ENCODE measurements around the gene TMEM258.

Gene TMEM258

DNA sequence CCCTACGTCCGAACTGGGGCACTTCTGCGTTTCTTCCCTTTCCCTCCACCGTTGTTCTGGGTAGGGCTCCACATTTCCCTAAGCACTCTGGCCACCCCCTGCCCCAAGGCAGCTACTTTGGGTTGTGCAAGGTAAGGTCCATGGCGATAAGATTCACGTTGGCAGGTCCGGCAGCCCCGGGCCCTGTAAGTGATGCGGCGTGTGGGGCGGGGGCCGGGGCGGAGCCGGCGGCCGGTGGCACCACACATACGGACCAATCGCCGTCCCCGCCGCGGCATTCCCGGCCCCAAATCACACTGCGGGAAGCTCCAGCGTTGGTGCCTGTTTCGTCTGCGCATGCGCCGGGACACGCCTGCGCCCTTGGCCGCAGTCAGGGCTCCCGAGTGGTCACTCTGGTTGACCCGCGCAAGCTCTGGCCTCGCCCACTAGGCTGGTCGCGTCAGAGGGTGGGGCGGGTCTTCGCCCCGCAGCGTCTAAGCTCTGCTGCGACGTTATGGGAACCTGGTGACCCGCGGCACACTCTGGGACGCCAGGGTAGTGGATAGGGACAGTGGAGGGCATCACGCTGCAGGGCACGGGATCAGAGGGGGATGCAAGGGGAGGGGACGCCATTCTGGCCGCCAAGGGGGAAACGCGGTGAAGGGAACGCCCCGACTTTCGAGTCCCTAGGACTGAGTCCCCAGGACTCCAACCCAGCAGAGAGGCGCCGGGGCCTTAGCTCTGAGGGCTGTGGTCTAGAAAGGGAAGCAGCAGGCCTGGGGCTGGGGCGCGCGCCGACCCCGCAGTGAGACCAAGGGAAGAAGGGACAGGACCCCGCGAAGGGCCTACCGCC is 22.8 kb upstream of the TMEM258 start:
- H3K4me1 ChIP-seq (ENCODE audit: control insufficient read depth, insufficient read depth, low read length): no peaks in the 10 kb centered on the region
- TF ChIP-seq GLIS2 (tag by site-specific recombination; IDR thresholded peaks at IDR 0.05): no peak
- TF ChIP-seq, protein P1, sequence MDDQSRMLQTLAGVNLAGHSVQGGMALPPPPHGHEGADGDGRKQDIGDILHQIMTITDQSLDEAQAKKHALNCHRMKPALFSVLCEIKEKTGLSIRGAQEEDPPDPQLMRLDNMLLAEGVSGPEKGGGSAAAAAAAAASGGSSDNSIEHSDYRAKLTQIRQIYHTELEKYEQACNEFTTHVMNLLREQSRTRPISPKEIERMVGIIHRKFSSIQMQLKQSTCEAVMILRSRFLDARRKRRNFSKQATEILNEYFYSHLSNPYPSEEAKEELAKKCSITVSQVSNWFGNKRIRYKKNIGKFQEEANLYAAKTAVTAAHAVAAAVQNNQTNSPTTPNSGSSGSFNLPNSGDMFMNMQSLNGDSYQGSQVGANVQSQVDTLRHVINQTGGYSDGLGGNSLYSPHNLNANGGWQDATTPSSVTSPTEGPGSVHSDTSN (CRISPR knock-in tag; IDR thresholded peaks at IDR 0.05): peak; percentile 70; the same call in 1 of the 2 replicates
- POLR2A ChIA-PET: interaction anchor here (0.7 to 4.8 kb wide), 10 partner anchors 9 to 297 kb away, joined by 3 to 55 read pairs (median 10); partner anchors contain the start of genes FADS2, FEN1, FTH1 and TMEM258
- H3K36me3 ChIP-seq (ENCODE audit: control insufficient read depth in 2 of 2, insufficient read depth in 1 of 2, low read length in 2 of 2): peaks cover 0 to 26% of the 10 kb centered on the region in 2 experiments; a peak in 1 of 3 replicates
- H3K27ac ChIP-seq (ENCODE audit: extremely low read depth, low read depth, low read length): peak overlapping the region; percentile 76
- peak overlapping the region; percentile 64 for H3K4me3 ChIP-seq (ENCODE audit: low read depth, low read length)
- no peaks in the 10 kb centered on the region for H3K9me3 ChIP-seq (ENCODE audit: control insufficient read depth, insufficient read depth, low read depth, low read length)
- CTCF ChIA-PET: interaction anchor here (0.5 to 6.0 kb wide), 17 partner anchors 10 to 733 kb away, joined by 3 to 40 read pairs (median 3); partner anchors contain the start of gene FADS2

DNA sequence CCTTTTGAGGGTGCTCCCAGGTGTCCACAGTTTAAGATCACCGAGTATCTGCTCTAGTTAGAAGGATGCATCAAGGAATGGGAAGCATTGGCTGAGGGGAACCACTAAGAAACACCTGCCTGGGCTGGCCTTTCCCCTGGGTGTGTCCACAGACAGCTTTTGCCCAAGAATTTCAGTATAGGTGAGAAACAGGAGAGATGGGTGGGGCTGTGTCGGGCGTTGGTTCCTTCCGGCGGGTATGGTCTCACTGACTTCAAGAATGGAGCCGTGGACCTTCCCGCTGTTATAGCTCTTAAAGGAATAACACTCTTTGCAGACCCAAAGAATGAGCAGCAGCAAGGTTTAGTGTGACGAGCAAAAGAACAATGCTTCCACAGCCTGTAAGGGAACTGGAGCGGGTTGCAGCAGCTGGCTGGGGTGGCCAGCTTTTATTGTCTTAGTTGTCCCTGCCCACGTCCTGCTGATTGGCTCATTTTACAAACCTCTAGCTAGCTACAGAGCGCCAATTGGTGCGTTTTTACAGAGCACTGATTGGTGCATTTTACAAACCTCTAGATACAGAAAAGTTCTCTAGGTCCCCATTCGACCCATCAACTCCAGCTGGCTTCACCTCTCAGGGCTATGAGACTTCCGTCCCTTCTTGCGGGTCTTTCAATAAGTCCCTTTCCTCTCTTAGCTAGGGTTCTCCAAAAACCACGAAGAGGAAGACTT is 22.0 kb upstream of the TMEM258 start:
- ChIA-PET CTCF (interaction anchor here (0.5 to 6.0 kb wide), 14 partner anchors 9 to 734 kb away, joined by 3 to 40 read pairs (median 3); partner anchors contain the start of gene FADS2), POLR2A (interaction anchor here (0.8 to 4.8 kb wide), 9 partner anchors 8 to 298 kb away, joined by 3 to 55 read pairs (median 13); partner anchors contain the start of genes FADS2, FEN1 and TMEM258)
- H3K9me3 ChIP-seq (ENCODE audit: control insufficient read depth, insufficient read depth, low read depth, low read length): no peaks in the 10 kb centered on the region
- peaks cover 0 to 34% of the 10 kb centered on the region in 2 experiments; a peak in 1 of 3 replicates for H3K36me3 ChIP-seq (ENCODE audit: control insufficient read depth in 2 of 2, insufficient read depth in 1 of 2, low read length in 2 of 2)
- peak overlapping the region; percentile 34 for H3K4me3 ChIP-seq (ENCODE audit: low read depth, low read length)
- TF ChIP-seq MYNN (tag by site-specific recombination; IDR thresholded peaks at IDR 0.05; ENCODE audit: borderline replicate concordance): no peak
- TF ChIP-seq ZNF776 (tag by site-specific recombination; IDR thresholded peaks at IDR 0.05; ENCODE audit: borderline replicate concordance): no peak
- no peak for TF ChIP-seq ZNF311 (tag by site-specific recombination; IDR thresholded peaks at IDR 0.05; ENCODE audit: borderline replicate concordance)
- no peaks in the 10 kb centered on the region for H3K4me1 ChIP-seq (ENCODE audit: control insufficient read depth, insufficient read depth, low read length)
- H3K27ac ChIP-seq (ENCODE audit: extremely low read depth, low read depth, low read length): peak overlapping the region; percentile 56

DNA sequence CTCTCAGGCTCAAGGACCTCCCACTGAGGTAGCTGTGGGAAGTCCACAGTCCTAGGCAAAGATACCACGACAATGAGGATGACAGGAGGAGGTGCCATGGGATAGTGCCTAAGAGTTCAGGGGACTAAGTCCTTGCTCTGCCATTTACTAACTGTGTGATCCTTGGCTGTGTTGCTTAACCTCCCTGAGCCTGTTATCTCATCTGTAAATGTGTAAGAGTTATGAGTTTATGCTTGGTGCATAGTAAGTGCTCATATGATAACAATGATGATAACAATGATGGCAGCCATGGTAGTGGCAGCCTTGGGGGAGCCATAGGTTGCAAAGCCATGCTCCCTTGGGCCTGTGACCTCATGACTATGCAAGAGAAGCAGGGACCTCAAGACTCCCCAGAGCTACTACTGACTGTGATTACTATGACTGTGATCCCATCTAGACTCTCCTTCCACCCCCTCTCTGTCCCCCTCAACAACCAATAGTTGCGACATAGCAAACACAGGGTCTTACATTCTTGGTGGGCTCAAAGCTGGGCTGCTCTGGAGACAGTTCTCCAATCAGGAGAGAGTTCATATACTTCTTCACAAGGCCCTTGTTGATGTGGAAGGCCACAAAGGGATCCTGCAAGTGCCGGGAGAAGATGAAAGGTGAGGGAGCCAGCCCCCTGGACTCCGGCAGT is 20.5 kb upstream of the TMEM258 start:
- CTCF ChIA-PET: interaction anchor here (0.7 to 6.0 kb wide), 3 partner anchors 15 to 25 kb away, joined by 3 to 40 read pairs (median 5); no protein-coding TSS in a partner anchor
- POLR2A ChIA-PET: interaction anchor here (0.6 kb wide), 1 partner anchor 20 kb away, joined by 3 read pairs; the partner anchor contains the start of genes FEN1 and TMEM258
- Histone ChIP-seq H3K27ac (ENCODE audit: extremely low read depth, low read depth, low read length) (no peak overlapping the region), H3K4me3 (ENCODE audit: low read depth, low read length) (no peak overlapping the region), H3K4me1 (ENCODE audit: control insufficient read depth, insufficient read depth, low read length) (no peaks in the 10 kb centered on the region), H3K36me3 (ENCODE audit: control insufficient read depth in 2 of 2, insufficient read depth in 1 of 2, low read length in 2 of 2) (peaks cover 0 to 44% of the 10 kb centered on the region in 2 experiments; a peak in 1 of 3 replicates), H3K9me3 (ENCODE audit: control insufficient read depth, insufficient read depth, low read depth, low read length) (no peaks in the 10 kb centered on the region)
- TF ChIP-seq TCF7L2 (IDR thresholded peaks at IDR 0.05; ENCODE audit: borderline replicate concordance, low read depth, low read length) (no peak), ZNF248 (tag by site-specific recombination; IDR thresholded peaks at IDR 0.05) (no peak), ZNF155 (tag by site-specific recombination; IDR thresholded peaks at IDR 0.05) (no peak), ZNF184 (tag by site-specific recombination; IDR thresholded peaks at IDR 0.05) (no peak), ZNF214 (tag by site-specific recombination; IDR thresholded peaks at IDR 0.05; ENCODE audit: borderline replicate concordance) (no peak), ZNF133 (tag by site-specific recombination; IDR thresholded peaks at IDR 0.05) (no peak), KLF8 (tag by site-specific recombination; IDR thresholded peaks at IDR 0.05) (no peak), KLF9 (tag by site-specific recombination; IDR thresholded peaks at IDR 0.05; ENCODE audit: low read depth) (no peak), GLI4 (tag by site-specific recombination; IDR thresholded peaks at IDR 0.05) (no peak), ZNF416 (tag by site-specific recombination; IDR thresholded peaks at IDR 0.05) (no peak), ZNF623 (tag by site-specific recombination; IDR thresholded peaks at IDR 0.05) (no peak), ZNF354C (tag by site-specific recombination; IDR thresholded peaks at IDR 0.05; ENCODE audit: borderline replicate concordance, low read depth) (no peak), ZNF19 (tag by site-specific recombination; IDR thresholded peaks at IDR 0.05; ENCODE audit: low read depth) (no peak), ZNF658 (tag by site-specific recombination; IDR thresholded peaks at IDR 0.05) (no peak), OSR2 (tag by site-specific recombination; IDR thresholded peaks at IDR 0.05) (no peak), ZNF37A (tag by site-specific recombination; IDR thresholded peaks at IDR 0.05) (no peak)
- TF ChIP-seq, protein P2, sequence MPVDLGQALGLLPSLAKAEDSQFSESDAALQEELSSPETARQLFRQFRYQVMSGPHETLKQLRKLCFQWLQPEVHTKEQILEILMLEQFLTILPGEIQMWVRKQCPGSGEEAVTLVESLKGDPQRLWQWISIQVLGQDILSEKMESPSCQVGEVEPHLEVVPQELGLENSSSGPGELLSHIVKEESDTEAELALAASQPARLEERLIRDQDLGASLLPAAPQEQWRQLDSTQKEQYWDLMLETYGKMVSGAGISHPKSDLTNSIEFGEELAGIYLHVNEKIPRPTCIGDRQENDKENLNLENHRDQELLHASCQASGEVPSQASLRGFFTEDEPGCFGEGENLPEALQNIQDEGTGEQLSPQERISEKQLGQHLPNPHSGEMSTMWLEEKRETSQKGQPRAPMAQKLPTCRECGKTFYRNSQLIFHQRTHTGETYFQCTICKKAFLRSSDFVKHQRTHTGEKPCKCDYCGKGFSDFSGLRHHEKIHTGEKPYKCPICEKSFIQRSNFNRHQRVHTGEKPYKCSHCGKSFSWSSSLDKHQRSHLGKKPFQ (tag by site-specific recombination; IDR thresholded peaks at IDR 0.05): no peak

Data from HEK293 (cell line).